Measurements from ENCODE around the gene ERGIC3.
"Not testable (repeated sequence)": the region's sequence is repeated elsewhere in the genome, so short reads cannot be mapped to it uniquely, and the experiment has no call there.

The ERGIC3 gene

GRCh38 chr20:35523298-35523888 lies 18.5 kb upstream of the ERGIC3 start:
- no peak for DNase-seq

GRCh38 chr20:35525639-35526038 lies 16.2 kb upstream of the ERGIC3 start:
- DNase-seq: no peak

- no peak for DNase-seq
Observed at GRCh38 chr20:35527122-35527769, 14.6 kb upstream of the ERGIC3 start.

GRCh38 chr20:35529552-35529951 lies 12.3 kb upstream of the ERGIC3 start, which contains the start of gene C20orf173:
Gene C20orf173, minus strand, starts transcription at chr20:35529652. Its CDS starts 279 bp downstream, at chr20:35529373.
- no peak for DNase-seq

- no peak for DNase-seq
Observed at GRCh38 chr20:35539756-35540212, 2.1 kb upstream of the ERGIC3 start.

- no peak for DNase-seq
Observed at GRCh38 chr20:35541118-35541782, 628 bp upstream of the ERGIC3 start.

GRCh38 chr20:35542990-35543389 lies 1.1 kb downstream of the ERGIC3 start:
- DNase-seq: no peak

- DNase-seq: no peak
Observed at GRCh38 chr20:35544436-35544835, 2.6 kb downstream of the ERGIC3 start.

GRCh38 chr20:35544941-35545340 lies 3.1 kb downstream of the ERGIC3 start:
- DNase-seq: peak; percentile 56

- DNase-seq: no peak
Observed at GRCh38 chr20:35546127-35546526, 4.2 kb downstream of the ERGIC3 start.

- no peak for DNase-seq
Observed at GRCh38 chr20:35547329-35547728, 5.5 kb downstream of the ERGIC3 start.

- peak; percentile 22 for DNase-seq
Observed at GRCh38 chr20:35551503-35551902, 9.6 kb downstream of the ERGIC3 start.

GRCh38 chr20:35552914-35553313 lies 11.0 kb downstream of the ERGIC3 start:
- no peak for DNase-seq

- DNase-seq: not testable (repeated sequence)
Observed at GRCh38 chr20:35555461-35555860, 13.6 kb downstream of the ERGIC3 start.

- DNase-seq: no peak
Observed at GRCh38 chr20:35555951-35556645, 14.2 kb downstream of the ERGIC3 start.

GRCh38 chr20:35556871-35557270 lies 15.0 kb downstream of the ERGIC3 start:
- no peak for DNase-seq

GRCh38 chr20:35558451-35558850 lies 16.6 kb downstream of the ERGIC3 start:
- no peak for DNase-seq

- no peak for DNase-seq
Observed at GRCh38 chr20:35559042-35559693, 17.3 kb downstream of the ERGIC3 start.

GRCh38 chr20:35560105-35560511 lies 18.2 kb downstream of the ERGIC3 start:
- DNase-seq: no peak

GRCh38 chr20:35560541-35560940 lies 18.7 kb downstream of the ERGIC3 start:
- DNase-seq: no peak

GRCh38 chr20:35561268-35561667 lies 19.4 kb downstream of the ERGIC3 start:
- DNase-seq: peak; percentile 28

- no peak for DNase-seq
Observed at GRCh38 chr20:35561671-35562070, 19.8 kb downstream of the ERGIC3 start.

GRCh38 chr20:35562541-35563110 lies 20.7 kb downstream of the ERGIC3 start:
- DNase-seq: no peak

Data from fibroblast of skin of right quadriceps (primary cell).